H1 (cell line): ENCODE measurements around the gene HSD17B1.

ENCODE experiments used
- CTCF ChIP-seq, 3 experiments: IDR thresholded peaks; 1 replicate in 2 of 3; 2 replicates in 1 of 3; pipeline versions ENCODE4 v1.5.1 to v1.6.1; 2011; ENCODE audit warnings: low read length in 3 of 3, mild to moderate bottlenecking in 3 of 3, inconsistent platforms in 2 of 3, low read depth in 1 of 3, moderate library complexity in 1 of 3; ENCODE audit not compliant: insufficient read depth in 1 of 3; ENCODE audit errors: control extremely low read depth in 1 of 3
- JUN ChIP-seq: IDR thresholded peaks from 2 replicates; pipeline ENCODE4 v1.6.1; 2011; ENCODE audit warnings: low read depth, mild to moderate bottlenecking, improper control_type of control experiment, low read length
- KDM5A ChIP-seq: fragments of 200-600 bp; IDR thresholded peaks from 2 replicates; pipeline ENCODE4 v1.7.1; 2012; ENCODE audit warnings: mild to moderate bottlenecking, low read length, inconsistent platforms, mixed read lengths
- POLR2A ChIP-seq, 2 experiments: IDR thresholded peaks; 1 replicate in 1 of 2; 2 replicates in 1 of 2; pipeline ENCODE4 v1.6.1; 2011; ENCODE audit warnings: low read depth in 2 of 2, low read length in 2 of 2, mild to moderate bottlenecking in 2 of 2; ENCODE audit errors: control extremely low read depth in 1 of 2
- POLR2AphosphoS5 ChIP-seq: IDR thresholded peaks from 2 replicates; pipeline ENCODE4 v1.6.1; 2011; ENCODE audit warnings: low read depth, low read length
- RFX5 ChIP-seq: IDR thresholded peaks from 2 replicates; pipeline ENCODE4 v1.6.1; 2011; ENCODE audit warnings: low read depth, low read length, improper control_type of control experiment, borderline replicate concordance
- TF ChIP-seq, protein P1 (sequence below): IDR thresholded peaks from 2 replicates; pipeline ENCODE4 v1.6.1; 2012; ENCODE audit warnings: inconsistent platforms

- TF ChIP-seq CTCF (IDR thresholded peaks at IDR 0.05; ENCODE audit: control extremely low read depth in 1 of 3, insufficient read depth in 1 of 3, low read depth in 1 of 3, low read length in 3 of 3) (no peak), RFX5 (no peak), POLR2A (IDR thresholded peaks at IDR 0.05; ENCODE audit: control extremely low read depth in 1 of 2, low read depth in 2 of 2, low read length in 2 of 2) (no peak), JUN (no peak), POLR2AphosphoS5 (no peak), KDM5A (no peak)
- TF ChIP-seq, protein P1, sequence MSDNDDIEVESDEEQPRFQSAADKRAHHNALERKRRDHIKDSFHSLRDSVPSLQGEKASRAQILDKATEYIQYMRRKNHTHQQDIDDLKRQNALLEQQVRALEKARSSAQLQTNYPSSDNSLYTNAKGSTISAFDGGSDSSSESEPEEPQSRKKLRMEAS, result no peak
Measured at GRCh38 chr17:42535155-42536047, 17.3 kb upstream of the HSD17B1 start.
